RCC 7860 (cell line): ENCODE results near the gene NUP133.
"Not testable (repeated sequence)": the region's sequence is repeated elsewhere in the genome, so short reads cannot be mapped to it uniquely, and the experiment has no call there.

ENCODE experiments used
- DNase-seq: peaks from one replicate; pipeline ENCODE4 v3.0.0-alpha.2; 2015; ENCODE audit warnings: low spot score
- FAIRE-seq: peaks from 2 replicates; lab custom pipeline; 2012; peaks lifted over from hg19 to GRCh38; lab: Jason Lieb, UNC

Gene NUP133

DNA sequence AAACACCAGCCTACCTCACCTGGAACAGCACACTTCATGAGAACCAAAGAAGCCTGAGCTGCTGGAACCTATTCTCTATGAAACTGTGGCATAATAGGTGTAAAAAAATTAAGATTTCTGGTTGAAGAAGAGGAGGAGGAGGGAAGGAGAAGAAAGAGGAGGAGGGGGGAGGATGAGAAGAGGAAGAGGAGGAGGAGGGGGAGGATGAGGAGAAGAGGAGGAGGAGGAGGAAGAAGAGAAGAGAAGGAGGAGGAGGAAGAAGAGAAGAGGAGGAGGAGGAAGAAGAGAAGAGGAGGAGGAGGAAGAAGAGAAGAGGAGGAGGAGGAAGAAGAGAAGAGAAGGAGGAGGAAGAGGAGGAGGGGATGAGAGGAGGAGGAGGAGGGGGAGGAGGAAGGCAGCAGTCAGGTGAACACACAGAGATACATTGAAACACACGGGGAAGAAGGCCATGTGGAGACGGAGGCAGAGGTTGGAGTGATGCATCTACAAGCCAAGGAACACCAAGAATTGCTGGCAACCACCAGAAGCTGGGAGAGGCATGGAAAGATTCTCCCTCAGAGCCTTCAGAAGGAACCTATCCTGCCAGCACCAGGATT lies 82.5 kb downstream of the NUP133 start:
- FAIRE-seq = no peak
- DNase-seq = no peak

DNA sequence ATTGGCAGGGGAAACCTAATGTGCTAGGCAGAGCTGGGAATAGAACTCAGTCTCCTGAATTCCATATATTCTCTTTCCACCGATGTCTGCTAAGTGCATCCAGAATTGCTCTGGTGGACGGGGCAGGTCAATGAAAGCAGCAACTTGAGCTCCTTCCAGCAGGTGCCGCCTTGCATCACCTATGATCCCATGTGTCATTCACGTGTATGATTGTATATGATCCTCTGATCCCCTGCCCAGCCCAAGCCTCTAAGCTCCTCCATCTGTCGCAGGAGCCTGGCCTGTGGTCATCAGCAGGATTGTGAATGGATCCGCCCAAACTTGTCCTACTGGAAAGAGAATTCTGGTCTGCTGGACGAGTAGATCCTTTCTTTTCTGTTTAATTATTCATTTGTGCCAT lies 87.4 kb downstream of the NUP133 start:
- FAIRE-seq = no peak
- DNase-seq = no peak

DNA sequence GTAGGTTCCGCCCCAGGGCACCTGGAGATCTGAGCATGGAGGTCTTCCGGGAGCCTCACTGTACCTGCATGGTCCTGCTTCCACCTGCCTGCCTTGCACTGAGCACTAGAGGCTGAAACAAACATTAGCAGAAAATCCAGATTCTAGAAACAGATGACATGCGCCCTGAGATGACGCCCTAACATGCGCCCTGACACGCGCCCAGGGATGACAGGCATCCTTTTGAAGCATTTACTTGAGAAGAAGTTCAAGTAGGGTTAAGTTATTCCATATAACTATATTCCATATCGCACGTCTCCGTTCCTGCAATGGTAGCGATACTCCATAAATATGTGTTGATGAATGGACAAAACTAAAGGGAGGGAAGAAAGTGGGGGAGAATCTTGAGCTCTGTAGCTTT lies 87.9 kb downstream of the NUP133 start:
- FAIRE-seq (no peak), DNase-seq (no peak)

DNA sequence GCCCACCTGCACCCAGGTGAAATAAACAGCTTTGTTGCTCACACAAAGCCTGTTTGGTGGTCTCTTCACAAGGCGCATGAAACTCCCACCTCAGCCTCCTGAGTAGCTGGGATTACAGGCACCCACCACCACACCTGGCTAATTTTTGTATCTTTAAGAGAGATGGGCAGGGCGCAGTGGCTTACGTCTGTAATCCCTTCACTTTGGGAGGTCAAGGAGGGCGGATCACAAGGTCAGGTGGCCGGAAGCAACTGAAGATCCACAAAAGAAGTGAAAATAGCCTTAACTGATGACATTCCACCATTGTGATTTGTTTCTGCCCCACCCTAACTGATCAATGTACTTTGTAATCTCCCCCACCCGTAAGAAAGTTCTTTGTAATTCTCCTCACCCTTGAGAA lies 89.6 kb downstream of the NUP133 start:
- FAIRE-seq, DNase-seq: not testable (repeated sequence)

DNA sequence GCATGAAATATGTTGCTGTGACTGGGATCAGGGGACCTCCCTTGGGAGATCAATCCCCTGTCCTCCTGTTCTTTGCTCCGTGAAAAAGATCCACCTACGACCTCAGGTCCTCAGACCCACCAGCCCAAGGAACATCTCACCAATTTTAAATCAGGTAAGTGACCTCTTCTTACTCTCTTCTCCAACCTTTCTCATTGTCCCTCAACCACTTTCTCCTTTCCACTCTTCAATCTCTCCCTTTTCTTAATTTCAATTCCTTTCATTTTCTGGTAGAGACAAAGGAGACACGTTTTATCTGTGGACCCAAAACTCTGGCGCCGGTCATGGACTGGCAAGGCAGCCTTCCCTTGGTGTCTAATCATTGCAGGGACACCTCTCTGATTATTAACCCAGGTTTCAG lies 95.3 kb downstream of the NUP133 start:
- not testable (repeated sequence) for DNase-seq, FAIRE-seq

DNA sequence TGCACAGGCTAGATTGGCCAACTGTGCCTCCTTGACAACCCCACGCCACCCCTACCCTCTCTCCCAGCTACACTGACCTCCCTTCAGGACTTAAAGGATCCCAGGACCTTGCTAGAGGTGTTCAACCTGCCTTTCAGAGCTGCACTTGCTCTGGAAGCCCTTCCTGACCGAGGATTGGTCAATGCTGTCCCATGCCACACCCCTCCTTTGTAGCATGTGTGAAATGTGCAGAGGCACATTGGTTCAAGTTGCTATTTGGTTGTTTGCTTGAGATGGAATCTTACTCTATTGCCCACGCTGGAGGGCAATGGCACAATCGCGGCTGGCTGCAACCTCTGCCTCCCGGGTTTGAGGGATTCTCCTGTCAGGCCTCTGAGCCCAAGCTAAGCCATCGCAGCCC lies 96.1 kb downstream of the NUP133 start:
- FAIRE-seq (no peak), DNase-seq (no peak)

DNA sequence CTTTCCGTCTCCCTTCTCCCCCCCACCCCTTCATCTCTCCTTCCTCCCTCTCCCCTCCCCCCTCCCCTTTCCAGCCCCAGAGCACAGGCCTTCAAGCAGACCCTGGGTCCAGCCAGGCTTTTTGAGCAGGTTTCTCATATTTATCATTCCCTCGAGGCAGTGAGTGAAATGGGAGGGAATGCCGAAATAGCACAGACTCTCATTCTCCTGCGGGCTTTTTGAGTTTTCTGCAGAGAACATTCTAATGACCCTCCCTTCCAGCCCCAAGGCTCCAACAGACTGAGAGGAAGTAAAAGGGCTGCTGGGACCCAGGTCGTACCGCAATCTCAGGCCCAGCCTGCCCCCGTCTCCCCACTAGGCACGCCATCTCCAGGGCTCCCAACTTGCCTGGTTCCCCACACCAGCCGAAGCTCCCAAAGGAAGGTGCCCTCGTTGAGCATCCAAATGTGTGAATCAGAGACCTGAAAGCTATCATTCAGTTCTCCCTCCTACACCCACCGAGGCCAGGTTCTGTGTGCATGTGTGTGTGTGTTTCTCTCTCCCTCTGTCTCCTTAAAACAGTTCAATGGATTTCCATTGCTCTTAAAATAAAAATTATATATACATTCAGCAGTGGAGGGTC lies 96.6 kb downstream of the NUP133 start:
- no peak for FAIRE-seq

DNA sequence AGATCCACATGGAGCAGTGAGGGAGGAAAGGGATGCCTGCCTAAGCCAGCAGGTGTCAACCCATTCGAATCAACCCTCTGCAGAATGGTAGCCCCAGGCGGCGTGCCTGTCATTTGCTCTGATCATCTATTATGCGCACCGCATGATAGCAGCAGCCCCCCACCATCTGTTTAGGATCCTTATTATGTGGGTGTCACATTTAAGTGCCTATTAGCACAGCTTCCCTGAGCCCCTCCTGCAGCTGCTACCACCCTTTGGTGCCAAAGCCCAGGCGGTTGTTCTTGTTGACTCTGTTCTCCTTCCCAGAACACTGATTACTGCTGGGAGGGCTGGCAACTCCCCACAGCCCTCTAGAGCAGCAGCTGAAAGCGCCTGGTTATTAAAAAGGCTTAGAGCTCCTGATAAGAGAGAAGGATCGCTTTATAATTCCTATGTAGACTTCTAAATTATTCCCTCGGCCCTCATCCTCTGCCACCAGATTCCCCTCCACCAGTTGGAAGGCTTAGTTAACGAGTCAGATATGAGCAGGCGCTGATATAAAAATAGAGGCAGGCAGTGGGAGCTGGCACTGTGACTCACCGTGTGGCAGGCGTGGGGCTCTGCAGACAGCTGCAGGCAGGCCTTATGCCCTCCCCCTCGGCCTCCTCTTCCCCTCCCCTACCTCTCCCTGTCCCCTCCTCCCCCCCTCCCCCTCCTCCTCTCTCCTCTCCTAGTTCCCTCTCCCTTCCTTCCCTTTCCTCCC lies 97.3 kb downstream of the NUP133 start:
- DNase-seq = peak; percentile 78
- no peak for FAIRE-seq

More for the DNA sequence above, 96.6 kb downstream of the NUP133 start:
- DNase-seq = no peak

DNA sequence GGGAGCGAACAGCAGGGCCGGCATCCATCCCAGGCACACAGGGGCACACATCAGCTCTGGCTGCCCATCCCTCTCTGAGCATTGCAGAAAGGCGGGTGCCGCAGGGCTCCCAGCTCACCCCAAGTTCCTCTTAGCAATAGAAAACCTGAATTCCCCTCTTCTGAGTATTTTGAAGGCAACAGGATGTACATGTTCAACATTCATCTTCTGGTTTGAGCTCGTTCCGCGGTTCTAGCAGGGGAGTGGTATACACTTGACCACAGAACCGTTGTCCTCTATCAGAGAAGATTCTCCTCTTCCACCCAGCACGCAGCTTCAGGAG lies 97.8 kb downstream of the NUP133 start:
- FAIRE-seq = no peak
- no peak for DNase-seq

DNA sequence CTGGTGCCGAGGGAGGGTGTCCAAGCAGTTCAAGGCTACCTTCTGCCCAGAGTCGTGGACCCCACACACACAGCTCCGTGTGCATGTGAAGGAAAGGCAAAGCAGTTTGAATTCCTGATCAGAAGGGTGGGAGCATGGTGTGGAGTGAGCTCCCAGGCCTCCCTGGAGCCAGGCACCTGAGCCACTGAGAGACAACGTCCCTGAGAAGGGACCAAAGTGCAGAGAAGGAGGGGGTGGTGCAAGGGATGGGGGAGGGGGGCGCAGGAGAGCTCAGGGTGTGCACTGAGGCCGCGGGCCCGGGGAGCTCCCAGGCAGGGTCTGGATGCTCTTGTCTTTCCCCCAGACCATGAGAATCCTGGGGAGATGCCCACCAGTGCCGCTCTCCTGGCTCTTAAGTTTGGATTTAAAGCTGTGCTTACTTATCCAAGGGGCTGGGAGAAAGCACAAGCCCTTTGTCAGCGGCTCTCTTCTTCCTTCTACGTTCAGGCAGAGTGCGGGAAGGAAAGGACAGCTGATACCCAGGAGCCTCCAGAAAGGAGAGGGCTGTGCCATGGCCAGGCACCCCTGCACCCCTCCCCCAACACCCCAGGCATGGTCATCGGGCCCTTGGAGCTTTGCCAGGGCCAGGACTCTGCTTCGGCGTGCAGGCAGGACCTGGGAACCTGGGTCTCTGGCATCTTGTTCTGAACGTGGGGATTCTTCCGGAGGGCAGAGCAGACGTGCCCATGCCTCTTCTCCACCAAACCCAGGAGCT lies 98.3 kb downstream of the NUP133 start:
- FAIRE-seq = no peak
- no peak for DNase-seq

DNA sequence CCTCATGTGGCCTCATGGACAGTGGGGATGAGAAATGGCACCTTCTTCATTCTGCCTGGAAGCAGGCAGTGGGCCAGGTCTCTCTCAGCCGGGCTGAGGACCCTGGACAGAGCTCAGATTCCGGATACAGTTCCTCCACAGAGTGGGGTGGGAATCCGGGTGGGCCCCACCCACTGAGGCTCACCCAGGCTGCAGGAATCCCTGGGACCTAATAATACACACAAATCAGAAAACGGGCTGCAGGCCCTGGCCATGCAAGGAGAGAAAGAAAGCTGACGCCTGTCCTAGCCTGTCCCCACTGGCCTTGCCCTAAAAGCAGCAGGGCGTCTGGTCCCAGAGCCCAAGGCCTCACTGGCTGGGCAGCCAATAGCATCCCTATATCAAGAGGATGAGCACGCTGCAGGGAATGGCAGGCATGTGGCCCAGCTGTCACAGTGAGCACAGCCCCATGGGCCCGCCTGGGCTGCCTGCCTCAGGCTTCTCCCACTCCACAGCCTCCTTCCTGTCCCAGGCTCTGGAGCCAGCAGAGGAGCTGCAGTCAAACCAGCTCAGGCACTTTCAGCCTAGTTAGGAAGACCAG lies 99.6 kb downstream of the NUP133 start:
- FAIRE-seq (no peak), DNase-seq (no peak)

DNA sequence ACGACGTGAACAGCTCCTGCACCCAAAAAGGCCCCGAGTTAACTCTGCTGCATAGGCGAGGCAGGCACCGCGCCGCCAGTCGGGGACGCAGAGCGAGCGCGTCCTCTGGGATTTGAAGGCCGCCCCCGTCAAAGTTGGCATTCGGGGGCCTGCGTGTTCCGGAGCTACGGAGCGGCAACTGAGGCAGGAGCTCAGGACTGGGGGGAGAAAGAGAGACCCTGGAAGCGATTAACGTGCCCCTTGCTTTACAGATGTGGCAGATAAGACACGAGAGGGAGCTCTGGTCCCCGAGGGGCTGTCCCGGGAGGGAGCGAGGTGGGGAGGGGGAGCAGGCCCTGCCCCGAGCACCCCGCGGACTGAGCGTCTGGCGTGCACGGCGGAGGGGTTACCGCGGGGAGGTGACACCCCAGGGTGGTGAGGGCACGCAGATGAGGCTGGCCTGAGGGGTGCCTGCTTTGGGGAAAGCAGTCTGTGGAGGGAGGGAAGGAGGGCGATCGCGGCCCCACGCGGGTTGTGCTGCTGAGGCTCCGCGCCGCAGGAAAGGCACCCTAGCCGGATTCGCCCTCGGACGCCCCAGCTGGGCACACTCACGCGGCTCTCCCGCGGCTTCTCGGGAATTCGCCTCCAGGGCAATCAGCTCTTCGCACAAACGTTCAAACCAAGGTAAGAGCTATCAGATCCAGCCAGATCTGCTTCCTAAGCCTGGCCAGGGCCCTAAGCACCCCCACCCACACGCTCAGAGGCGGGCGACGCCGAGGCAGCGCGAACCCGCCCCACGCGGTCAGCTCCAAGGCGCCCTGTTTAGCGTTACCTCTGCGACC lies 100.7 kb downstream of the NUP133 start:
- DNase-seq = no peak
- no peak for FAIRE-seq

DNA sequence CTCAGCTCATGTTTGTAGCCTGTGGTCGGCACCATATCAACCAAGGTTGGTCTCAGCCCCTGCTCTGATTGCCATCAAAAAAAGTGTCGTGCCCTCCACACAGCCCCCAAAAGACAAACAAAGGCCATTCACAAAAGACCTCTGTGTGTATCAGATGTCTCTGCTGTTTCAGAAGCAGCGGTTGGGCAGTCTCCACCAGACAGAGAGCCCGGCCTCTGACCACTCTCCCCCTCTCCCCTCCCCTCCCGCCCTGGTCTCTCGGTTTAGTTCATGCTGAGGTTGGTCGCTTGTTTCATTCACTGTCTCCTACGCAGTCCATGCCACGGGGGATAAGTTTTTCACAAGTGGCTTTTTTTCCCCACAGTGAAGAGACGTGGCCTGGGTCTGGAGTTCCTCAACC lies 101.3 kb downstream of the NUP133 start:
- DNase-seq (no peak), FAIRE-seq (no peak)

DNA sequence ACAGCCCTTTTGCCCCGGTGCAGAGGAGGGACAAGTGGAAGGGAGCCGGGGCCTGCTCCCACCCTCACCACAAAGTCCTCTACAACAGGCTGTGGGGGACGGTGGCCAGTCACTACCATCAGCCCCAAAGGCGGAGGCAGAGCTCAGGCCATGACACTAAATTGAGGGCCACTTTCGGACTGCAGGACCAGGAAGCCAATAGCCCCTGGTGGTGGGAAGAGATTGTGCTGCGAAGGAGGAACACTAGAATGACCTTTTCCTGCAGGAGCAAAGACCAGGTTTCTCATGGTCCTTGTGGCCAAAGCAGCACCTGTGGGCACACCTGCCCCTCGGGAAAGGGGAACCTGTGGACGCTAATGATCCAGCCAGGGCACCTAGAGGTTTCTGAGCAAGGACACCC lies 104.6 kb downstream of the NUP133 start:
- FAIRE-seq = no peak

DNA sequence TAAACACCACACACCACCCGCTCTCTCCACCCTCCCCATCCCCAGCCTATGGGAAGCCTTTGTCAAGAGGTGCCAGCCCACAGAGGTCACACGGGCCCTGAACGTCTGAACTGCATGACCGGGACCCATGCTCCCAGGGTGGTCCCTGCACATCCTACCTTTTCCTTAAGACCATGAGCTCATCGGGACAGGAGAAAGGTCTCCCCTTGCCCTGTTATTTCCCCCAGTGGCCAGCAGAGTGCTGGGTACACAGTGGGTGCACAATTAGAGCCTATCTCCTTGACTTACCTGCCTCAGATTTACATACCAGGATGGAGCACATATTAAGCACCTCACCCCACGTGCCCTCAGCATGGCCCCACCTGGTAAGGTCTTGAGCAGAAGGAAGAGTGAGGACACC lies 105.1 kb downstream of the NUP133 start:
- FAIRE-seq = no peak
- no peak for DNase-seq

More for the DNA sequence above, 104.6 kb downstream of the NUP133 start:
- DNase-seq = no peak

DNA sequence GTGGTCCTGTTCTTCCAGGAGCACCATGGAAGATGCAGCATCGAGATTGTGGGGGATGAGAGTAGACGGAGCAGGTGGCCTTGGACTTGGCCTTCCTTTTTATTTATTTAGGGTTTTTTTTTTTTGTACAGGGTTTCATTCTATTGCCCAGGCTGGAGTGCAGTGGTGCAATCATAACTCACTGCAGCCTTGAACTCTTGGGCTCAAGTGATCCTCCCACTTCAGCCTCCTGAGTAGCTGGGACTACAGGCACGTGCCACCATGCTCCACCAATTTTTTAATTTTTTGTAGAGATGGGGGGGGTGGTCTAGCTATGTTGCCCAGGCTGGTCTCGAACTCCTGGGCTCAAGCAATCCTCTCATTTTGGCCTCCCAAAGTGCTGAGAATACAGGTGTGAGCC lies 105.8 kb downstream of the NUP133 start:
- FAIRE-seq, DNase-seq: not testable (repeated sequence)

DNA sequence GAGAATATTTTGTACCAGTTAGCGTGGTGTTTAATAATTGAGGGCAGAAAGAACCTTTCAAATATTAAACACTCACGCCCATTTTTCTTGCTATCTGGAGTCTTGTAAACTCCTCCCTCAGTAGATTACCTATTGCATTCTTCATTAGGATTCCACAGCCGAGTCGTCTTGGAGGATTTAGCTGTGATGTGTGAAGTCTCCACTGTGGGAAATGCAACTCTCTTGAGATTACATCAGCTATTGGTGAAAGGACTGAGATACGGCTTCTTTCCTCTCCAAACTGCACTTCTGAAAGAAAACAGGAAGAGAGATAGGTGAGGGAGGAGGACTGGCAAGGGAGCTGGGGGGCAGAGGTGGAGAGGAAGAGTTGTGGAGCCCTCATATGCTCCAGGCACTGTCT lies 110.4 kb downstream of the NUP133 start:
- DNase-seq = no peak
- no peak for FAIRE-seq

DNA sequence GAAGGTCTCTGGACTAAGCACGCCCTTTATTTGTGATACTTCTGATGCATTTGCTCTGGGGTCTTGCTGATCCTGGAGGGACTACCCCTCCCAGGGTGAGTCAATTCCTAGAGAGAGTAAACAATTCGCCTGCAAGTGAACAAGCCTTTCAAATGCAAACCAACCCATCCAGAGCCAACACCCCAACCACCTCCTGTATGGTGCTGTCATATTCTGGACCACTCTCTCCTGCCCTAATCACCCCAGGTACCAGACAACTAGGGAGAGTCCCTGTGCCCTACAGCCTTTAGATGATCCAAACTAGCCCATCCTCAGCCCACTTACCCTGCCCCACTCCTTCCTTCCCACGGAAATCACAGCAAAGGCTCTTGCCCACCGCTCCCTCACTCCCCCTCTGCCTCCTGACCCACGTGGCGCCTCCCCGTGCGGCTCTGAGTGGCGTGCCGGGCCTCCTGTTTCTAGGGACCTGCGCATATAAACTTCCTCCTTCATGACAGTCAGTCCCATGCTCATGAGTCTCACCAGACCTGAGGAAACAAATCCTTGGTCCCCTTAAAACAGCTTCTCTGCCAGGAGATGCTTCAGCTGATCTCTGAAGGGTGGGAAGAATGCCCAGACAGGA lies 111.4 kb downstream of the NUP133 start:
- no peak for DNase-seq
- FAIRE-seq = no peak

DNA sequence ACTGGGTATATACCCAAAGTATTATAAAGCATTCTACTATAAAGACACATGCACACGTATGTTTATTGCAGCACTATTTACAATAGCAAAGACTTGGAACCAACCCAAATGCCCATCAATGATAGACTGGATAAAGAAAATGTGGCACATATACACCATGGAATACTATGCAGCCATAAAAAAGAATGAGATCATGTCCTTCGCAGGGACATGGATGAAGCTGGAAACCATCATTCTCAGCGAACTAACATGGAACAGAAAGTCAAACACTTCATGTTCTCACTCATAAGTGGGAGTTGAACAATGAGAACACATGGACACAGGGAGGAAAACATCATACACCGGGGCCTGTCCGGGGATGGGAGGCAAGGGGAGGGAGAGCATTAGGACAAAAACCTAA lies 113.6 kb downstream of the NUP133 start:
- not testable (repeated sequence) for DNase-seq, FAIRE-seq

DNA sequence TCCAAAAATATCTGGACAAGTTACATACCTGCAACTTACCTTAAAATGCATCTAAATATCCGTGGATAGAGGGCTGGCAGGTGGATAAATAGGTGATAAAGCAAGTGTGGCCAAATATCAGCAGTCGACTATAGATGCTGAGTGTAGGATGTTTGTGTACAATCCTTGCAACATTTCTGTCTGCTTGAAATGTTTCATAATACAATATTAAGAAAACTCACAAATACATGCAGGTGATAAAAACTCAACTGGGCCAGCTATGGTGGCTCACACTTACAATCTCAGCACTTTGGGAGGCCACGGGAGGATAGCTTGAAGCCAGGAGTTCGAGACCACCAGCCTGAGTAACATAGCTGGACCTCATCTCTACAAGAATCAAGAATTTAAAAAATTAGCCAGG lies 115.2 kb downstream of the NUP133 start:
- DNase-seq = no peak
- FAIRE-seq = no peak
